HG03469 (cell line): Measurements from ENCODE around the gene COL1A1.

Experiments used
- ATAC-seq: cut with Tn5 transposase; IDR thresholded peaks from one replicate; pipeline ENCODE4 v1.9.1; 2021; ENCODE audit warnings: mild to moderate bottlenecking, moderate library complexity, moderate number of reproducible peaks; ENCODE audit not compliant: unreplicated experiment

Gene COL1A1

DNA sequence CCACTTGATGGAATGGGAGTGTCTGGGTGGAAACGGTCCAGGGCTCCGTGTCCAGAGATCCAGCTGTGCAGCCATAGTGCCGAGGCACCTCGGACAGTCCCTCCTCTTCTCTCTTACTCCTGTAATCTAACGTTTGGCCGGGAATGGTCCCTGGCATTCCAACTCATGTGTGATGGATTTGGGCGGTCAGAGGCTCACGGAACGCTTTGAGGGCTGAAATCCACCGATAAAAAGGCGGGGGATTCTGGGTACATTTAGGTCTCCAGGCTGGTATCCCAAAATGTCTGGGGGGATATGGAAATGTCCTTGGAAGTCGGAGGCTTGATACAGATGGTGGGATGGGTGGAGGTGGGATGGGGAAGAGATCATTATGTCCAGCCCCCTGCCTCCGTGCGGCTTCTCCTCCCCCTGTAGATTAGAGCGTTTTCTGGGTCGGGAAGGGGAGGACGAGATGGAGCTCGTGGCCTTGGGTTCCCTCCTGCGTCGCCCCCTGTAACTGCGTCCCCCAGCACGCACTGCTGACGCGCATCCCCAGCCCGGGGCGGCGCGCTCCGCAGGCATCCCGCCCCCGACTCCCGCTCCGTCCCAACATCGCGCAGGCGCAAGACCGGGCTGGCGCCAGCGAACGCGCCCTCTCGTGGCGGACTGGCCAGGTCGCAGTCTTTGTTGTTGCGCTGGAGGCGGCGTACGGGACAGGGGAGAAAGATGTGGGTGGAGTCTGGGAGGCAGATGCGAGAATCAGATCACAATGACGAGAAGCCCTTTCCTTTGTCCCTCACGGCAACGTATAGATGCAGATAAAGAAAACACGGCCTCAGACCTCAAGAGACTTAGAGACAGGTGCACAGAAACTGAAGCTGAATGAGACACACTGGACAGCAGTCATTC, 40.2 kb downstream of the COL1A1 start:
- no peak for ATAC-seq

DNA sequence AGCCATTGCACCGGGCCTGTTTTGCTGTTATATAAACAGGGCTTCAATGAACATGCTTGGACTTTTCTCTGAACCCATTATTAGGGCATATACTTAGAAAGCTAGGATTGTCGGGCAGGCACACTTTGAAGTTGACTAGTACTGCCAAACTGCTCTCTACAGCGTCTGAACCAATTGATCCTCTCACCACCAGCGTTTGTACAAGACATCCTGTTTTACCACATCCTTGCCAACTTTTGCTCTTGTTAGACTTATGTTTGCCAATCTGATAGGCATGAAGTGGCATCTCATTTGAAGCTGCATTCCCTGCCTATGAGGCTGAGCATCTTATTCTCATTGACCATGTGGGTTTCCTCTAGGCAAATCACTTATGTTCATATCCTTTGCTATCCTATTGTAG, 43.5 kb downstream of the COL1A1 start:
- ATAC-seq = no peak

DNA sequence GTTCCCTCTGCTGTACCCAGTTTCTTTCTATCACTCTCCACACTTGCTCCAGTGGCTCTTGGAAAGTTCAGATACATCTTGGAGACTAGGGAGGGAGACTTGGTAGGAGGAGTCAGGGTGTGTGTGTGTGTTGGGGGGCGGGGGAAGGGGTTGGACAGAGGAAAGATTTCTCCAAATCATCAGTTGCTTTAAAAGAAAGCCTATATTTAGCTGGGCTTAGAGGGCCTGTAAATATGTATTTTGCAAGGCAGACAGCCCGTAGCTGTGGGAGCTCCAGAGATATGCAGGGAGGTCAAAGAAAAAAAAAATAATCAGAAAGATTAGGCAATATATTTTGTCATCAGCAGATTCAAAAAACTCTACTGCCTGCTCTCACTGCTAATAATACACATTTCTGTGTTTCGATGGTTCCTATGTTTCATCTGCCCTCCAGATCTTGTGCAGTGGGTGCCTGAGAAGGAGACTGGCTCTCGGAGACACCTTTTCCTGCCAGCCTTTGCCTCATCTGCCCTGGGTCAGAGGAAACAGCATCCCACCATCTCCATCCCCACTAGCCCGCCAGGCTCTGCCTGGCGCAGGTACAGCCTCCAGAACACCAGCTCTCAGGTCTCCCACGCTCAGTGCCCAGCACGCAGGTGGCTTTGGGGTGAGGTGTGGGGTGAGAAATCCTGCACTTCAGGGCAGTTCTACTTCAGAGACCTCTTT, 46.2 kb downstream of the COL1A1 start:
- ATAC-seq = no peak

DNA sequence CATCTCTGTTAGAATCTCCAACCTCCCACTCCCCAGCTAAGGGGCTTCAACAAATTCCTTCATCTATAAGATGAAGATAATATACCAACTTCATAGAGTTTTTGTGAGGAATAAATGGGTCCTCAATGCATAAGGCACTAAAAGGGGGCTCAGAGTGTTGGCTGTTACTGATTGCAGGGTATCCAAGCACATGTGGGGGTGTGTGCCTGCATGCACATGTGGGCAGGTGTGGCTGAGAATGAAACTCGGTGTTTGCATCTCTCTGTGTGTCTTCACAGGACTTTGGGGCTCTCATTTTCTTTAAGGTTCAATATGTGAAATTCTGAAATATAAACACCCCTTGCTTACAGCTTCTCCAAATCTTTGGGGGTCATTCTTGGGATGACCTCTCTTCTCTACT, 46.8 kb downstream of the COL1A1 start:
- no peak for ATAC-seq

DNA sequence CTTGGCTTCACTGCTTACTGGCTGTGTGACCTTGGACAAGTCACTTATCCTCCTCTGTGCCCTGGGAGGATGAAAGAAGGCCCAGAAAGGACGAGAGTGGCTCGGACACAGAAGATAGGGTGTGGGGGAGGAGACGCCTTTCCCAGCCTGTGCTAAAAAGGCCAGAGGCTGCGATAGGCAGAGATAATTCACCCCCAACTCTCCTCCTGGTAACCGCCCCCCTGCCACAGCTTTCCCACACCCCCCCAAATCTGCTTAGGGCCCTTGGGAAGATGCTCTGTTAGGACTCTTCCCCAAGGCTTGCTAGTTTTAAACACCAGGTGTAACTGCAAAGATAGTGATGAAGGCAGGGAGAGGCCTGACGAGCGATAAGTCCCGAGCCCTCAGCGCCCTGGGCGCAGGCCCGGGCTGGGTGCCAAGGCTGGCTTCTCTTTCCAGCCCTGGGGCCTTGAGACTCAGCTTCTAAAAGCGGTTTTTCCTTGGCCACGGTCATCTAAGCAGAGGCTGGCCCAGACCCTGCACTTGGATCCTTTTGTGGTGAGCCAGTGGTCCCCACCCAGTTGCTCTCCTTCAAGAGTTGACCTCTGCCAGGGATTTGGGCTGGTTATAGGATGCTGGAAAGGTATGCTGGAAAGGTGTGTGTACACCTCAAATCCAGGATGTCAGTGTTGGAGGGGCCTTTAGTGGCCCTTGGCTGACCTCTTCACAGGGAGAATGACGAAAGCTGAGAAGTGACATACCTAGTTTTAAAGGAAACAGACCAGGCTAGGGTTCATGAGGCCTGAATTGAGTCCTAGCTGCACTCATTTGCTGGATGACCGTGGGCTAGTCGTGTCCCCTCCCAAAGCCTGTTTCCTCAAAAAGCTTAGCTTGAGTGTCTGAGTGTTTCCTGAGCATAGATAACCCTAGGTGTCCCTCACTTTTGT, 47.5 kb downstream of the COL1A1 start:
- no peak for ATAC-seq

DNA sequence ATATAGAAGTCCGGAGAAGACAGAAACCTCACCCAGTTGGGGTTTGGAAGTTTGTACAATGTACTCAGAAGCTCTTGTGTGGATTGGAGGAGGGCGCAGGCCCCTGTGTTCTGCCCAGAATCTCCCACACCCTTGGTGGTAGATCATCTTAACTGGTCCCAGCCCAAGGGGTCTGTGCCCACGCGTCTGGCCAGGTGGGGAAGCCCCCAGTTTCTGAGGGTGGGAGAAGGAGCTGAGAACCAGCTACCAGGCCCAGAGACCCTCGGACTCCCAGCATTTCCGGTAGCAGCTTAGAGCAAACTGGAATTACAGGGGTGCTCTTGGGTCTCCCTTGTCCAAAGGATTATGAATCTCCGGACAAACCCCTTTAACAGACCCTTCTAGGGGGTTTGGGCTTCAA, 48.7 kb downstream of the COL1A1 start:
- ATAC-seq = no peak

DNA sequence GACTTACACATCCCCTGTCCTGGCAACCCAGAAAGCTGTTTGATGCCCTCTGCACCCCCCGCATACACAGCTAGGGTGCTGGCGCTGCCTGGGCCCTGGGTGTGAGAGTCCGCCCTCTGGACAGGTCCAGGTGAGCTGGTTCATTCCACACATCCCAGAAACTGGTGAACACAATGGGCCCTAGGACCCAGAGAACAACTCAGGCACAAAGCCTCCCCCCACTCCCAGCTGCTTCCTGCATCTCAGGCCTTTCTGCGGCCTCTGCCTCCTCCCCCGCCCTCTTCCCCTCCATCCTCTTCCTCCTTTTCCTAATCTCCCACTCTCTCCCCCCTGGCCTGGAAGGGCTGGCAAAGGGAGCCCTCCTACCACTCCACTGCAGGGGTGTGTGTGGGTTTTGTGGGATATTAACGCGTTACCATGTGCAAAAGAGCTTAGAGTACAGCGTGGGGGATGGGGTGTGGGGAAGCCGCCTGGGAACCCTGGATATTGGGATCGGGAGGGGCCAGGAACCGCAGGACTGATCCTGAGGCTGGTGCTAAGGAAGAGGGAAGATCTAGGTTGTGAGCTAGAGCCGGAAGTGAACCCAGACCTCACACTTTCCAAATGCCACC, 49.4 kb downstream of the COL1A1 start:
- ATAC-seq = no peak

DNA sequence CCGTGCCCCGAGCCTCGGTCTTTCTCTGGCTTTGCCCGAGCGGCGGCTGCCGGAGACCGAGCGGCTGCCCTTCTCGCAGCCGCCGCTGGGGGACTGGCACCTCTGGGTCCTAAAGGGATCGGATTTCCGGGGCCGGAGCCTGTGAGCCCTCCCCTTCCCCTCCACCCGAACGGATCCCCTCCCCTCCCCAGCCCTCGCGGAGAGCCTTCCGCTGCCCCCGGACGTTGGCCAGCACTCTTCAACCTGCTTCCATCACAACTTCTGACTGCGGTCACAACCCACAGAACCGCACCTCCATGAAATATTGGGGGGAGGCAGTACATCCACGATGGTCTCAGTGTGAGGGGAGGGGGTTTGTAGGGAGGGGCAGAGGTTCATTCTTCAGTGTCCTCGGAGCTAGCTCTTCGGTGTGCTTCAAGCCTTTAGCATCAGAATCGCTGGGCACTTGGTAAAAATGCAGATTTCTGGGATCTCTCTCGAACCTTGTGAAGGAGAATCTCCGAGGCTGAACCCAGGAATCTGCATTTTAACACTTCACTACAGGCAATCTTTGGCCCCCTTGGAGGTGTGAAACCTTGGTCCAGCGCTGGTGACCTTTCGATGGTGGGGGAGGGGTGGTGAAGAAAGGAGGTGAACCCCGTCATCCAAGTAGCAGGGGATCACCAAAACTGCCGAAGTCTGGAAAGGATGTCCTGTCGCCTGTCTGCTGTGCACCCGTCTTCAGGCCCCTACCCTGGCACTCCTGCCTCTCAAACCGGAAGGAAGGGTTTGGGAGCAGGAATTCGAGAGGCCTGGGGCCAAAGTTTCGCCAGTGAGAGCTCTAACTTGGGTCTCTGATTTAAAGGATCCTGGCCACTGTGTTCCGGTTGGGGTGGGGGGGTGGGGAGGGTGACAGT, 50.1 kb downstream of the COL1A1 start:
- ATAC-seq = no peak

DNA sequence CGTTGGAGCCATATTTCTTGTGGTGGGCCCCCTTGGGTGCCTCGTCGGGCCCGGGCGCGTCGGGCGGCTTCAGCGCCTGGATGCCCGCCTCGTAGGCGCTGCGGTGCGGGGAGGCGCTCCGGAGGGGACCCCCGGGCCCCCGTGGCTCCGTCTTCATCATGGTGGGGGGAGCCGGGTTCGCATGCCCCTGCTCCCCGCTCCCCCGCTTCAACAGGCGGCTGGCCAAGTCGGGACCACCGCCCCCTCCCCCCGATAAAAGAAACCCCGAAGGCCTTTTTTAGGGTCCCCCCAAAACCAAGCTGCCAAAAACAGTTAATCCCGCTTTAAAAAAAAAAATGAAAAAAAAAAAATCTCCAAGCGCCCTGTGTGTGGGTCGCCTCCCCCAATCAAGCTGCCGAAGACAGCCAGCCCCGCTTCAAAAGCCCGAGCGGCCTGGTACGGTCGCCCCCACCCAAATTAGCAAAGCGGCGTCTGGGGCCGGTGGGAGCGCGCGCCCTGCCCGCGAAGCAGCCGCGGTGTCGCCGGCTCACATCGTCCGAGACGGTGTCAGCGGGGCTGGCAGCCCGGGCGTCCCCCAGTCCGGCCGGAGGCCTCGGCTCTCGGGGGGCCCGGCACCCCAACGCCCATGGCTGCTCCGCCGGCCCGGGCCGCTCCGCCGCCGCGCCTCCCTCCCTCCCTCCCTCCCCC, 50.9 kb downstream of the COL1A1 start, which contains the start of gene PPP1R9B:
PPP1R9B (minus strand) TSS at position 324 of the 687 bp plus-strand sequence; CDS start at position 160, 164 bp downstream.
- ATAC-seq = no peak

DNA sequence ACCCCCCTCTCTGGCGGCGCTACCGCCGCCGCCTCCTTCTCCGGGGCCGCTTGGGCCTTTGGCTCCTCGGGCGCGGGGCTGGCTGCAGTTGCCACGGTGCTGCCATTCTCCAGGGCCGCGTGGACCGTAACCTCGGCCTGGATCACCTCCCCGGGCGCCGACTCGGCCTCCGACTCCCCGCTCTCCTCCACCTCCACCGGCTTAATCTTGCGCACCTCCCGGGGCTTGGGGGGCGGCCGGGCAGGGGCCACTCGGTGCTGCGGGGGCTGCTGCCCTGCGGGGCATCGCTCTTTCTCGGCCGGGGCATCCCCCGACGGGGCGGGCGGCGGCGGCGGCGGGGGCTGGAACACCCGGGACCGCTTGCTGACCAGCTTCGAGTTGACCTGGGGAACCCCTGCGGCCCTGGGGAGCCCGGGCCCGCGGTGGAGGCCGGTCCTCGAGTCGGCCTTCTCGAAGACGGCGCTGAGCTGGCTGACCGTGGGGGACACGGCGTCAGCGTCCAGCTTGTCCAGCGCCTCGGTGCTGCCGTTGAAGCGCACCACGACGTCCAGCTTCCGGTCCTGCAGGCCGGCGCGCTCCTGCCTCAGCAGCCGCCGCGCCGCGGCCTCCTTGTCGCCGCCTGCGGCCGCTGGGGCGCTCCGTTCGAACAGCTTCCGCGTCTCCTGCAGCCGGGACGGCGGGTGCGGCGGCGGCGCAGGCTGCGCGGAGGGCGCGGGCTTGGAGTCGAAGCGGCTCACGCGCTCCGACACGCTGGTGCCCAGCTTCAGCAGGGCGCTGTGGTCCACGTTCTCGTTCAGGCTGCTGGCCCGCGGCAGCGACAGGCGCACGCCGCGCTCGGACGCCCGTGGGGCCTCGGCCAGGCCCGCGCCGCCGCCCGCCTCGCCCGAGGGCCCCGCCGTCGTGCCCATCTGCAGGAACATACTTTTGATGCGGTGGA, 51.7 kb downstream of the COL1A1 start:
- ATAC-seq = no peak

DNA sequence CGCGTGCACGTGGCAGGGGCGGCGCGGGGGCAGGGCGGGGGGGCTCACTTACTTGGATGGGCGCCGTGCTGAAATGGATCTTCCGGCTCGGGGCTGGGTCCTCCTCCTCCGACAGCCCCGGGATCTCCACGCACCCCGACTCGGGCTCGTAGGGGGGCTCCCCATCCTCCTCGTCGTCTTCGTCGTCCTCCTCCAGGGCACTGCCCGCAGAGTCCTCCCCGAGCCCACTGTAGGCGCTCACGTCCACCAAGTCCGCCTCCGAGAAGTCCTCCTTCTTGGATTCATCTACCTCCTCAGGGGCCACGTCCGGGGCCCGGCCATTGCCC, 52.4 kb downstream of the COL1A1 start:
- ATAC-seq = no peak

DNA sequence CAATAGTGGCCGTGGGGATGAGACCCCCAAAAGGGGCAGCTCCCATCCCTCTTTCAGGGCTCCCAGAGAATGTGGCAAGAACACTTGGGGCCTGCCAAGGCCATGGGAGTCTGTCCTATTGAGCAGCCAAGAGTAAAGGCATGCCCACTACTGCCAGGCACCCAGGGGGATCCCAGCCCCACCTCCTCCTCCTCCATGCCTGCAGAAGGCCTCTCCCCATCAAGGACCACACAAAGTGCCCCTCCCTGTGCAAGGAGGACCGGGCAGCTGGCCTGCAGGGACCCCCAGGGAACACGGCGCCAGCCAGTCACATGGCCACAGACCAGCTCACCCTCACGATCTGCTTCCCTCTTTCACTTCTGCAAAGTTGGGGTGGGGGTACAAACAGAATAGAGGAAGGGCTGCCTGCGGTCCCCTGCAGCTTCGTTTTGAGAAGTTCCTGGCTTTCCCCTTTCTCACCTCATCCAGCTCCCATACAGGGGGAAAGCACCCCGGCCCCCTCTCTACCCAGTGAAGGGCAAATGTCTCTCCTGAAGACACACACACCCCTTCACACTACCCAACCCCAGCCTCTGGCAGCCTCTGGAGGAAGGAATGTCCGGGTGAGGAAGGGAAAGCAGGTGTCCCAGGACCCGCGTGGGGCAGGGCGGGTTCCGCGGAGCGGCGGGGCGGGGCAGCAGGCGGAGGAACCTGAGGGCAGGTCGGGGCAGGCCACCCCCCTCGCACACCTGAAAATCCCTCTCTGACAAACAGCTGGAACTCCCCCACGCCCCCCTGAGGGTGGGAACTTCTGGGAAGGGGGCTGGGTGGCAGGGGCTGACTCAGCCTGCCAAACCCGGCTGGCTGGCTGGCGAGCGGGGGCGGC, 53.0 kb downstream of the COL1A1 start:
- ATAC-seq = no peak

DNA sequence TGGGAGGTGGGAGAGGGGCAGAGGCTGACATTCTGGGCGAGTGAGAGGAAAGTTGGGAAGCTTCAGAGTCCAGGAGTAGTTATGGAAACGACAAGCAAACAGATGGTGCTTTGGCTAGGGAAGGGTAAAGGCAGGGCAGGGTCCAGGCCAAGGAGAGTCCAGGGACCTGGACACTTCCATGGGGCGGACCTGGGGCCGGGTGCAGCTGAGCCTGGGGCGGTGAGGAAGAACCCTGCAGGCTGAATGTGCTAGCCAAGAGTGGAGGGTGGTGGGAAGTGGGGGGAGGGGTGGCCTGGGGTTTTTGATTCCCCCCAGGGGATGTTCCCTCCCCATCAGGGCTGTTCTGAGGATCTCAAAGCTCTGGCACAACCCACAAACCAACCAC, 53.6 kb downstream of the COL1A1 start:
- ATAC-seq = no peak

DNA sequence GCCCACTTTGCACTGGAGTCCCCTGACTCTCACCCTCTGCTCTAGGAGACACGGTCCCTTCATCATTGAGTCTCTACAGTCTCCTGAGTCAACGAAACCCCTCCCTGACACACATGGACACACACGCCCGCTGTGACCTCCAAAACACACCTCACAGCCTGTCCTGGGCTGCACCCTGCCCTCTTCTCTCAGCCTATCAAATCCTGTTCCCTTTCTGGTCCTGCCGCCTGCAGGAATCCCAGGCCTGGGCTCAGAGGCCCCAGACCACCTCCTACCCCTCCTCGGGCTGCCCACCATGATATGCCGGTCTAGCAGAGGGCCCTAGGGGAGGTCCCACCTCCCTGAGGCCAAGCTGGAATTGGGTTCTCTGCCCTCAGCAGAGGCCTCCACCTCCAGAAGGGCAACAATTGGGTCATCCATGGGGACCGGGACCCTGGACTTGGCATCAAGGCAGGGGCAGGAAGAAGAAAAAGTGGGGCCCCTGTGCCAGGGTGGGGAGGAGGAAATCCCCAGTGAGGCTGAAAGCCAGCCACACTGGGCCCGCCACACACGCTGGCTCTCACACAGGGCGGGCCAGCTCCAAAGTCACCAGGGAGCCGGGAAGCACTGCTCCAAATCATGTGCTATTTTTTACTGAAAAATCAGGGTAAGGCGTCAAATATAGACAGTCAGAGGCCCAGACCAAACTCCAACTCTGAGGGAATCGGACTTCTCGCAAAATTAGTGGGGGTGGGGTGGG, 54.3 kb downstream of the COL1A1 start:
- ATAC-seq = no peak

DNA sequence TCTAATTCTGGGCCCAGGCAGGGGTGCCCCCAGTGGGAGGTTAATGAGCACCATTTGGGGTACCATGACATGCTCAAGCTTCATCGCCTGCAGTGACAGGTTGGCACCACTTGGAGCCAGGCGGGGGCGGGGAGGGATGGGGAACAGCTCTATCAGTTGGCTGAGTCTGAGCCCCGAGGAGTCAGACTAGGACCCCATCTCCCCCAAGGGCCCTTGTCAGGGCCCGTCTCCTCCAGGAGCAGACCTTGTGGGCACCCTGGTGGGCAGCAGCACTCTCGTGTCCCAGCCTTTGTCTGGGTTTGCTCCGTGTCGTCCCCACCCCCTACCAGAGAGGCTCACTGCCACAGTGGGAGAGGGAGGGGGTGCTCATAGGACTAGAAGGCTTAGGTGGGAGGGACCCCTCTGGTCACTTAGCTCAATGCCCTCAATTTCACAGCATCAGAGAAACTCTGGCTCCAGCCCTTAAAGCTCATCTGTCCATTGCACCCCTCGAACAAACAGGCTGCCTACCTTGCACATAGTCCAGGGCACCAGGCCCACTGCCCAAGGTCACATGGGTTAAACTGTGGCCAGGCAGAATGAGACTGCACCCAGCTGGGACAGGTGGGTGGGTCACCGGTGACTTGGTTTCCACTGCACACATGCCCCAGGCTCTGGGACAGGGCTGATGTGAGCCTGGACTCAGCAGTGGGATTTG, 55.1 kb downstream of the COL1A1 start:
- no peak for ATAC-seq
